Psoas muscle (tissue), 8 donors: ENCODE data around the gene FAM219A. TPM values are rescaled to one million over a fixed set of nuclear protein-coding genes. Genes with fewer than 3 reads are reported as not detected.

ENCODE experiments used
- ATAC-seq, 4 donors: fragments of 200-7000 bp; cut with Tn5 transposase; one replicate each; pipeline ENCODE4 v1.9.1; 2020; ENCODE audit warnings: moderate library complexity in 3 of 4, mild to moderate bottlenecking in 2 of 4
- DNase-seq, 2 donors: peaks; one replicate each; pipeline ENCODE4 v3.0.0-alpha.2; 2020
- H3K27ac ChIP-seq: fragments of 200-600 bp; one replicate; pipeline ENCODE4 v1.8.0; 2022
- H3K27me3 ChIP-seq, 3 donors: fragments of 200-600 bp in 1 of 3; one replicate each; pipeline versions ENCODE4 v1.6.1 to v1.8.0; 2013 to 2022; ENCODE audit warnings: low read length in 2 of 3, mild to moderate bottlenecking in 2 of 3, moderate library complexity in 1 of 3; ENCODE audit not compliant: insufficient read depth in 3 of 3
- H3K36me3 ChIP-seq, 2 donors: fragments of 200-600 bp in 1 of 2; one replicate each; pipeline versions ENCODE4 v1.6.1 to v1.8.0; 2013 to 2022; ENCODE audit warnings: low read depth in 1 of 2, mild to moderate bottlenecking in 1 of 2, moderate library complexity in 1 of 2; ENCODE audit not compliant: insufficient read depth in 1 of 2
- H3K4me1 ChIP-seq: fragments of 200-600 bp; one replicate; pipeline ENCODE4 v1.8.0; 2022
- H3K4me3 ChIP-seq: fragments of 200-600 bp; one replicate; pipeline ENCODE4 v1.8.0; 2022; ENCODE audit warnings: mild to moderate bottlenecking
- H3K9me3 ChIP-seq: fragments of 200-600 bp; one replicate; pipeline ENCODE4 v1.8.0; 2022
- CTCF ChIP-seq: fragments of 200-600 bp; IDR thresholded peaks from one replicate; pipeline ENCODE4 v1.8.0; 2022; ENCODE audit warnings: antibody characterized with exemption
- WGBS, 3 donors: extraction: QIAGEN DNeasy Blood & Tissue Kit; methylation state at CpG; one replicate each; pipeline versions ENCODE4 v1.1.6 to v1.1.7; 2013; 5-methylcytosine and 5-hydroxymethylcytosine counted together
- intact Hi-C, 2 donors: fragments of 100-400 bp; cut with DNase I; formaldehyde crosslinking; loops; one replicate each; pipeline versions ENCODE4 v1.11.0 to v1.14.2; 2022
- polyA plus RNA-seq, 3 donors: library from polyadenylated mRNA; stranded (reverse); fragments of 200-250 nt; gene quantifications; one replicate each; pipeline ENCODE4 v1.2.3, GENCODE V29; 2013
- total RNA-seq, 4 donors: library from RNA; stranded (reverse); fragmentation: NEBNext Ultra II Directional in 2 of 4; extraction: Animal tissue kit (Norgen Biotek cat#: 25700) in 2 of 4; gene quantifications; one replicate each; pipeline versions ENCODE4 v1.2.1 to v1.2.4, GENCODE V29; 2021 to 2023
- donor health status: healthy with polysubstance abuse.
- donor health status: DM: no; HTN: no; CAD: no; lungs with moderate emphysema.
- donor health status: Bipolar disorder and iron deficiency.
- donor health status: healthy.
- donor health status: DM: yes; HTN: yes; CAD: no.
- donor health status: DM: no; HTN: no; CAD: no.
- donor health status: DM: no; HTN: no; CAD: no.
- donor health status: DM: yes; HTN: yes; CAD: no.

FAM219A gene
- total and polyA plus RNA-seq, 7 donors: 25.4 to 99.4 (median 36.5) TPM

GRCh38 chr9:34398875-34399274 is 59.5 kb downstream of the FAM219A start:
- 88 to 100% (median 100%) methylated on average over 1 of the region's 1 CpG for WGBS, 3 donors
- DNase-seq (no peak), ATAC-seq (no peak)
- H3K27ac ChIP-seq: no peak overlapping the region
- intact Hi-C loops: no loop called here
- no peaks in the 10 kb centered on the region for H3K27me3 ChIP-seq
- no peak for TF ChIP-seq CTCF
- H3K36me3 ChIP-seq: peaks cover 8 to 61% of the 10 kb centered on the region in 2 donors
- H3K4me3 ChIP-seq: no peak overlapping the region
- H3K9me3 ChIP-seq: no peaks in the 10 kb centered on the region
- H3K4me1 ChIP-seq: no peaks in the 10 kb centered on the region

GRCh38 chr9:34396276-34397214 is 61.8 kb downstream of the FAM219A start:
- no peaks in the 10 kb centered on the region for H3K27me3 ChIP-seq
- intact Hi-C loops: no loop called here
- no peak for ATAC-seq
- no peaks in the 10 kb centered on the region for H3K9me3 ChIP-seq
- 78 to 85% (median 84%) methylated on average over 7 of the region's 7 CpGs for WGBS, 3 donors
- no peak for DNase-seq
- TF ChIP-seq CTCF: no peak
- H3K4me3 ChIP-seq: no peak overlapping the region
- no peak overlapping the region for H3K27ac ChIP-seq
- H3K4me1 ChIP-seq: no peaks in the 10 kb centered on the region
- peaks cover 4 to 39% of the 10 kb centered on the region in 2 donors for H3K36me3 ChIP-seq

GRCh38 chr9:34392511-34392910 is 65.9 kb downstream of the FAM219A start:
- DNase-seq (no peak), ATAC-seq (peak in 3 of 4 donors; percentile 35 to 61 (median 39))
- Histone ChIP-seq H3K27me3 (no peaks in the 10 kb centered on the region), H3K27ac (no peak overlapping the region), H3K36me3 (peaks cover 0 to 2% of the 10 kb centered on the region in 2 donors), H3K9me3 (no peaks in the 10 kb centered on the region), H3K4me3 (no peak overlapping the region), H3K4me1 (no peaks in the 10 kb centered on the region)
- 39 to 42% (median 42%) methylated on average over 1 of the region's 1 CpG for WGBS, 3 donors
- intact Hi-C loops: no loop called here
- no peak for TF ChIP-seq CTCF

- H3K9me3 ChIP-seq: no peaks in the 10 kb centered on the region
- H3K27me3 ChIP-seq: no peaks in the 10 kb centered on the region
- intact Hi-C loops: no loop called here
- DNase-seq: no peak
- WGBS, 3 donors: 84 to 86% (median 85%) methylated on average over 4 of the region's 4 CpGs
- no peak for ATAC-seq
- H3K4me1 ChIP-seq: no peaks in the 10 kb centered on the region
- H3K4me3 ChIP-seq: no peak overlapping the region
- TF ChIP-seq CTCF: no peak
- H3K36me3 ChIP-seq: no peaks in the 10 kb centered on the region
- no peak overlapping the region for H3K27ac ChIP-seq
Measured at GRCh38 chr9:34387239-34387638, 71.1 kb downstream of the FAM219A start.
